Stomach (tissue), 4 donors: ENCODE results near the gene RMND1.

Experiments
- EP300 ChIP-seq: sonication (generic); formaldehyde crosslinking; IDR thresholded peaks from one replicate; pipeline ENCODE4 v1.6.1; 2017; ENCODE audit warnings: antibody characterized with exemption
- POLR2A ChIP-seq, 4 donors: fragments of 450-650 bp; IDR thresholded peaks; one replicate each; pipeline ENCODE4 v1.6.1; 2016; ENCODE audit warnings: antibody characterized with exemption in 4 of 4, control low read depth in 2 of 4, mild to moderate bottlenecking in 1 of 4, moderate library complexity in 1 of 4
- POLR2AphosphoS5 ChIP-seq, 3 donors: sonication (generic); formaldehyde crosslinking; IDR thresholded peaks; one replicate each; pipeline ENCODE4 v1.6.1; 2016; ENCODE audit warnings: antibody characterized with exemption in 3 of 3
- TF ChIP-seq, protein P1 (sequence below), 7 experiments: fragments of 450-650 bp in 4 of 7; fragments of 200-600 bp in 3 of 7; sonication (generic) in 3 of 7; IDR thresholded peaks; one replicate each; pipeline ENCODE4 v1.5.1; 2016 to 2019; ENCODE audit warnings: antibody characterized with exemption in 7 of 7, control low read depth in 2 of 7, mild to moderate bottlenecking in 1 of 7

DNA sequence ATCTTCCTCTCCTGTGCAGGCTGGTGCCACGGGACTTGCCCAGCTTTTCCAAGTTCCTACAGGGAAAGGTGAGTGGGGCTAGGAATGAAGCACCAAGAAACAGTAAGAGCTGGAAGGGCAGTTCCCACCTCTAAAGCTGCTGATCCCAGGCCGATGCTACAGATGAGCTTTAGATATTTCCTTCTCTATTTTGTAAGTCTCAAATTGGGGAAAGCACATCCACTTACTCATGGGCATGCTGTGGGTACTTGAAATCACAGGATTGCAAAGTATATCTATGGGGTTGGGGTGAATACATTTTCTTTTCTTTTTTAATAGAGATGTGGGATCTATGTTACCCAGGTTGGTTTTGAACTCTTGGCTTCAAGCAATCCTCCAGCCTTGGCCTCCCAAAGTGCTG, 63.7 kb downstream of the RMND1 start:
- TF ChIP-seq, protein P1, sequence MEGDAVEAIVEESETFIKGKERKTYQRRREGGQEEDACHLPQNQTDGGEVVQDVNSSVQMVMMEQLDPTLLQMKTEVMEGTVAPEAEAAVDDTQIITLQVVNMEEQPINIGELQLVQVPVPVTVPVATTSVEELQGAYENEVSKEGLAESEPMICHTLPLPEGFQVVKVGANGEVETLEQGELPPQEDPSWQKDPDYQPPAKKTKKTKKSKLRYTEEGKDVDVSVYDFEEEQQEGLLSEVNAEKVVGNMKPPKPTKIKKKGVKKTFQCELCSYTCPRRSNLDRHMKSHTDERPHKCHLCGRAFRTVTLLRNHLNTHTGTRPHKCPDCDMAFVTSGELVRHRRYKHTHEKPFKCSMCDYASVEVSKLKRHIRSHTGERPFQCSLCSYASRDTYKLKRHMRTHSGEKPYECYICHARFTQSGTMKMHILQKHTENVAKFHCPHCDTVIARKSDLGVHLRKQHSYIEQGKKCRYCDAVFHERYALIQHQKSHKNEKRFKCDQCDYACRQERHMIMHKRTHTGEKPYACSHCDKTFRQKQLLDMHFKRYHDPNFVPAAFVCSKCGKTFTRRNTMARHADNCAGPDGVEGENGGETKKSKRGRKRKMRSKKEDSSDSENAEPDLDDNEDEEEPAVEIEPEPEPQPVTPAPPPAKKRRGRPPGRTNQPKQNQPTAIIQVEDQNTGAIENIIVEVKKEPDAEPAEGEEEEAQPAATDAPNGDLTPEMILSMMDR (IDR thresholded peaks at IDR 0.05) = no peak
- no peak for TF ChIP-seq EP300
- TF ChIP-seq POLR2AphosphoS5 (IDR thresholded peaks at IDR 0.05) = no peak
- no peak for TF ChIP-seq POLR2A (IDR thresholded peaks at IDR 0.05)
